HCT116 (cell line): ENCODE results near the gene PPRC1. TPM values are rescaled to one million over a fixed set of nuclear protein-coding genes. Genes with fewer than 3 reads are reported as not detected.

Experiments used
- ATAC-seq: fragments of 200-7000 bp; cut with Tn5 transposase; 2 replicates; pipeline ENCODE4 v1.9.1; 2020; ENCODE audit warnings: mild to moderate bottlenecking, moderate library complexity
- BruUV-seq: library from RNA; stranded (reverse); fragments of 400-500 nt; replicated peaks from 2 replicates; lab custom pipeline; 2021; lab: Mats Ljungman, UMichigan
- CTCF ChIA-PET: fragments of 300-600 bp; sonication (Branson Sonifier 250); formaldehyde crosslinking; loops from one replicate; lab custom pipeline; 2021; ENCODE audit warnings: antibody characterized with exemption; lab: Charles Lee
- POLR2A ChIA-PET: fragments of 300-600, 350-600 bp; sonication (Branson Sonifier 250); formaldehyde crosslinking; loops from one replicate; lab custom pipeline; 2021; ENCODE audit warnings: antibody characterized with exemption; lab: Charles Lee
- RAD21 ChIA-PET, 2 experiments: fragments of 300-600 bp; sonication (Branson Sonifier 250); formaldehyde crosslinking; loops; one replicate each; lab custom pipeline; 2023; ENCODE audit warnings: low total read pairs in 2 of 2; ENCODE audit not compliant: uncharacterized antibody in 2 of 2, unreplicated experiment in 2 of 2, low non-redundant PET in 1 of 2; lab: Charles Lee
- DNase-seq: peaks from one replicate; pipeline ENCODE4 v3.0.0-alpha.2; 2010; ENCODE audit warnings: low read depth, low spot score
- H2AFZ ChIP-seq: fragments of 200-600 bp; shearing (Covaris generic), sonication (generic); 2 replicates; pipeline ENCODE4 v1.6.1; 2017; ENCODE audit warnings: low read depth, mixed run types, mixed read lengths, antibody characterized with exemption, low read length; ENCODE audit not compliant: poor library complexity, severe bottlenecking
- H3K27ac ChIP-seq: 2 replicates; pipeline ENCODE4 v1.5.1; 2012; ENCODE audit warnings: low read depth, low read length
- H3K27me3 ChIP-seq: fragments of 200-600 bp; sonication (generic); 2 replicates; pipeline ENCODE4 v1.6.1; 2016; ENCODE audit warnings: mixed run types, low read length, mixed read lengths; ENCODE audit not compliant: insufficient read depth
- H3K36me3 ChIP-seq, 2 experiments: fragments of 200-500 bp in 1 of 2; fragments of 200-600 bp in 1 of 2; sonication (Bioruptor generic) in 1 of 2; sonication (generic) in 1 of 2; 2 replicates each; pipeline versions ENCODE4 v1.5.1 to v1.6.1; 2014 to 2016; ENCODE audit warnings: low read length in 2 of 2, inconsistent platforms in 1 of 2, mixed read lengths in 1 of 2, mixed run types in 1 of 2; ENCODE audit not compliant: insufficient read depth in 2 of 2, control insufficient read depth in 1 of 2
- H3K4me1 ChIP-seq, 2 experiments: fragments of 200-600 bp in 1 of 2; sonication (generic) in 1 of 2; 2 replicates each; pipeline versions ENCODE4 v1.5.1 to v1.6.1; 2012 to 2017; ENCODE audit warnings: low read length in 2 of 2, inconsistent platforms in 1 of 2, mild to moderate bottlenecking in 1 of 2, mixed read lengths in 1 of 2, mixed run types in 1 of 2, moderate library complexity in 1 of 2; ENCODE audit not compliant: insufficient read depth in 2 of 2, control insufficient read depth in 1 of 2
- H3K4me2 ChIP-seq: fragments of 200-600 bp; sonication (generic); 2 replicates; pipeline ENCODE4 v1.6.1; 2017; ENCODE audit warnings: mixed run types, low read length, mixed read lengths
- H3K4me3 ChIP-seq, 2 experiments: fragments of 200-600 bp in 1 of 2; sonication (generic) in 1 of 2; replicated peaks in 1 of 2; 2 replicates each; pipeline ENCODE4 v1.5.1; 2011 to 2016; ENCODE audit warnings: low read length in 2 of 2, control low read depth in 1 of 2, low read depth in 1 of 2, mild to moderate bottlenecking in 1 of 2, mixed read lengths in 1 of 2, mixed run types in 1 of 2
- H3K79me2 ChIP-seq: fragments of 200-600 bp; sonication (generic); 2 replicates; pipeline ENCODE4 v1.6.1; 2017; ENCODE audit warnings: mild to moderate bottlenecking, mixed run types, low read length, moderate library complexity, mixed read lengths; ENCODE audit not compliant: insufficient read depth
- H3K9ac ChIP-seq: fragments of 200-600 bp; sonication (generic); 2 replicates; pipeline ENCODE4 v1.6.1; 2016; ENCODE audit warnings: low read length, mixed read lengths
- H3K9me2 ChIP-seq: fragments of 200-600 bp; sonication (generic), shearing (Covaris generic); 2 replicates; pipeline ENCODE4 v1.6.1; 2017; ENCODE audit warnings: mixed run types, mild to moderate bottlenecking, moderate library complexity; ENCODE audit not compliant: insufficient read depth
- H3K9me3 ChIP-seq, 2 experiments: fragments of 200-500 bp in 1 of 2; fragments of 200-600 bp in 1 of 2; sonication (Bioruptor generic) in 1 of 2; sonication (generic) in 1 of 2; 2 replicates each; pipeline ENCODE4 v1.6.1; 2014 to 2017; ENCODE audit warnings: low read length in 2 of 2, mixed read lengths in 2 of 2, inconsistent platforms in 1 of 2, low read depth in 1 of 2, mild to moderate bottlenecking in 1 of 2, mixed run types in 1 of 2, moderate library complexity in 1 of 2; ENCODE audit not compliant: control insufficient read depth in 1 of 2, insufficient read depth in 1 of 2
- H4K20me1 ChIP-seq: fragments of 200-600 bp; sonication (generic), shearing (Covaris generic); 2 replicates; pipeline ENCODE4 v1.6.1; 2017; ENCODE audit warnings: mixed run types, mild to moderate bottlenecking, moderate library complexity; ENCODE audit not compliant: insufficient read depth
- ELF1 ChIP-seq: IDR thresholded peaks from 2 replicates; pipeline ENCODE4 v1.6.1; 2012; ENCODE audit warnings: low read depth, borderline replicate concordance
- POLR2A ChIP-seq: IDR thresholded peaks from 2 replicates; pipeline ENCODE4 v1.7.0; 2011; ENCODE audit warnings: borderline replicate concordance; ENCODE audit not compliant: insufficient read depth, insufficient read length; ENCODE audit errors: extremely low read depth
- REST ChIP-seq: IDR thresholded peaks from 2 replicates; pipeline ENCODE4 v1.6.1; 2012; ENCODE audit warnings: low read depth
- SP1 ChIP-seq: IDR thresholded peaks from 2 replicates; pipeline ENCODE4 v1.6.1; 2012; ENCODE audit warnings: low read depth
- intact Hi-C: fragments of 100-400 bp; cut with micrococcal nuclease; formaldehyde crosslinking; loops from 2 replicates; pipeline ENCODE4 v1.10.0; 2022
- total RNA-seq: library from RNA; stranded (reverse); gene quantifications from one replicate; pipeline ENCODE4 v1.2.1, GENCODE V29; 2021; ENCODE audit not compliant: unreplicated experiment

Gene PPRC1
- total RNA-seq, 1 experiment from 2014 or later = 93.0 TPM

GRCh38 chr10:102132193-102132562 lies 662 bp upstream of the PPRC1 start:
- peaks cover 0 to 29% of the 10 kb centered on the region in 2 experiments; a peak in 3 of 4 replicates for H3K36me3 ChIP-seq
- ChIA-PET CTCF (interaction anchor here (1.0 to 1.7 kb wide), 8 partner anchors 8 to 290 kb away, joined by 3 to 11 read pairs (median 4); partner anchors contain the start of gene NOLC1), POLR2A (interaction anchor here (0.6 to 1.5 kb wide), 2 partner anchors 14 to 17 kb away, joined by 3 to 4 read pairs; no protein-coding TSS in a partner anchor)
- intact Hi-C loops = loop anchor here (1.0 kb wide), 2 partner anchors 20 to 76 kb away; partner anchors contain the start of genes ARMH3 and NOLC1
- no peaks in the 10 kb centered on the region for H3K9me3 ChIP-seq
- DNase-seq (no peak), ATAC-seq (peak; percentile 3)
- no peaks in the 10 kb centered on the region for H3K27me3 ChIP-seq
- peak overlapping the region; percentile 87 for H3K4me2 ChIP-seq
- H3K79me2 ChIP-seq = peaks cover 44% of the 10 kb centered on the region
- TF ChIP-seq REST = no peak
- no peak for TF ChIP-seq ELF1
- TF ChIP-seq SP1 = no peak
- TF ChIP-seq POLR2A = peak; percentile 33
- TF ChIP-seq, all 23 proteins: peak for 1
- RAD21 ChIA-PET = no interaction called here
- Histone ChIP-seq H3K4me3 (peak overlapping the region; percentile 93), H3K4me1 (peaks cover 29 to 47% of the 10 kb centered on the region in 2 experiments), H3K9me2 (no peaks in the 10 kb centered on the region), H2AFZ (peak overlapping the region; percentile 19), H4K20me1 (peaks cover 24% of the 10 kb centered on the region; the same call in 1 of the 2 replicates), H3K9ac (peak overlapping the region; percentile 99), H3K27ac (peak overlapping the region; percentile 98)
- BruUV-seq = TSS peak; percentile 79
